HG03108 (cell line): Measurements from ENCODE around the gene FUT8.

Source experiments
- ATAC-seq: cut with Tn5 transposase; IDR thresholded peaks from one replicate; pipeline ENCODE4 v1.9.1; 2021; ENCODE audit warnings: moderate library complexity; ENCODE audit not compliant: unreplicated experiment

Gene FUT8

DNA sequence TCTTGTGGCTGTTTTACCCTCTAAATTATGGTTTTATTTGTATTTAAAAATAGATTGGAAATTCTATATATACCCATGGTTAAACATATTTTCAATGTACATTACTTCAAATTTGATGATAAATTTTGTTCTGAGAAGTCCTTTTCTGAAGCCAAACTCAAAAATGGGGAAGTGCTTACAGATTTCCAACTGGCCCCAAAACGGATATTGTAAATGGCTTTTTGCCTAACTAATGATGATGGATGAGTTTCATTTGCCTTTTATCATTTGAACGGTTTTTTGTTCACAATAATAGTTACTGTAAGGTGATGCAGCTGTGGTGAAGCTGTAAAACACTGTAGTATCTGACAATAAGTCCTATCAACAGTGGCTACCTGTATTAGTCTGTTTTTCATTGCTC is 136.9 kb downstream of the FUT8 start:
- ATAC-seq: no peak

DNA sequence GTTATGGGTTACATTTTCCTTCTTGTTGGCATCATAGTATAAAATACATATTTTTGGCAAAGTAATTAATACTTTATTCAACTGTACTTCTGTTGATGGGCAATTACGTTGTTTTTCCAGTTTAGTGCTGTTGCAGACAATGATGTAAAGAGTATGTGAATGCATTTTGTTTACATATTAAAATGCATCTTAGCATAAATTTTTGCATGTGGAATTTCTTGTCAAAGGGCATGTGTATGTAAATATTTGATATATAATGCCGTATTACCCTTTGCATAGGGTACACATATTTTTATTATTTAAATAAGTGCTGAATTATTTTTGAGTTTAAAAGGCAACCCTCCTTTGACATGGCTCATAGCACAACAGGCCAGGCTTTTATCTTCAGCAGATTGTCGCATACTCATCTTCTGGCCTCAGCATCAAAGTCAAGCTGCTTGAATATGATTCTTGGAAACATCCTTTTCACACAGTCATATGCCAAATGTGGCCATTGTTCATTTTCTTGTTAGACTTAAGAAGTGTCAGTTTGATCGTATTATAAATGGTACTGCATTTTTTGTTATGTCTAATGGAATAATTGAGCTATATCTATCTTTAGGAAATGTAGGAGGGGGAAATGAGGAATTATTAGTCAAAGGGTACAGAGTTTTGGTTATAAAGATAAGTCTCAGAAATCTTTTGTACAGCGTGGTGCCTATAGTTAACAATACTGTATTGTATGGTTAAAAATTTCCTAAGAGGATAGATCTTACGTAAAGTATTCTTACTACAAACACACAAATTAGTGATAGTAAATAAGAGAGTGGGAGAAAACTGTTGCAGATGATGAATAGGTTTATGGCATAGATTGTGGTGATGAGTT is 138.5 kb downstream of the FUT8 start:
- no peak for ATAC-seq

DNA sequence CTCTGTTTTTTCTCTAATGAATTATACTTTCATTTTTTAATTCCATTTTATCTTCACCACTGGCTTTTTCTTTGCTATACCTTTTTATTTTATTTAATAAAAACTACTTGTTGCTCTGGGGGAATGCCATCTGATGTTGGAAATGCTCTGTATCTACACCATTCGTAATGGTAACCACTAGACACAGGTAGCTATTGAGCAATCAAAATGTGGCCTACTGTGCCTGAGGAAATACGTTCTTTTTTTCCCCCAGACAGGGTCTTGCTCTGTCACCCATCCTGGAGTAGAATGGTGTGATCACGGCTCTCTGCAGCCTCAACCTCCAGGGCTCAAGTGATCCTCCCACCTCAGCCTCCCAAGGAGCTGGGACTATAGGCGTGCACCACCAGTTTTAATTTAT is 140.2 kb downstream of the FUT8 start:
- no peak for ATAC-seq

DNA sequence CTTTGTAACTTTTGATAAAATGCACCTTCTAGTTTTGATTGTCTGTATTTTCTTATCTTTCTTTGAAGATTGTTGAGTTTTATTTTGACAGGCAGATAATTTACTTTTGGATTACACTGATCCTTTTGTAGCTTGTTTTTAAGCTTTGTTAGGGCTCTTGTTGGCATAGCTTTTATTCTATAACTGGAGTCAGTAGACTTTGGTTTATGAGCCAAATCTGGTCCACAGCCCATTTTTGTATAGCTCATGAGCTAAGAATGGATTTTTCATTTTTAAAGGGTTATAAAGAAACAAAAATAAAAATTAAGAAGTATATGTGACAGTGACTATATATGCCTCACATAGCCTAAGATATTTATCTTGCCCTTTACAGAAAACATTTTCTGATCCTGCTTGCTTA is 142.3 kb downstream of the FUT8 start:
- ATAC-seq: no peak

DNA sequence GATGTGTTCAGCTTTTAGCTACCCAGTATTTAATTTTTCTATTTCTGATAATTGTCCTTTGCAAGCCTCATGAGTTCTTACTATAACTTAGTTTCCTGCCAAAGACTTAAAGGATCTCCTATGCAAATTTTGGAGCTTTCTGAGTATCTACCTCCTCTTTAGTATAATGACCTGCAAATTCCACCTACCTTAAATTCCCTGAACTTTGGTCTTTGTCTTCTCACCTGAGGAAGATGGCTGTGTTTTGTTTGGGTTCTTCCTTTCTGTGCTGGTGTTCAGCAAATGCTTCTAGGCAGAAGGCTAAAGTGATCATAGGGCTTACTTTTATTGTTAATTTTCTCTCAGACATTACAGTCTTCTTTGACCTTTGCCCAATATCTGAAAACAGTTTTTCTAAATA is 142.8 kb downstream of the FUT8 start:
- no peak for ATAC-seq

DNA sequence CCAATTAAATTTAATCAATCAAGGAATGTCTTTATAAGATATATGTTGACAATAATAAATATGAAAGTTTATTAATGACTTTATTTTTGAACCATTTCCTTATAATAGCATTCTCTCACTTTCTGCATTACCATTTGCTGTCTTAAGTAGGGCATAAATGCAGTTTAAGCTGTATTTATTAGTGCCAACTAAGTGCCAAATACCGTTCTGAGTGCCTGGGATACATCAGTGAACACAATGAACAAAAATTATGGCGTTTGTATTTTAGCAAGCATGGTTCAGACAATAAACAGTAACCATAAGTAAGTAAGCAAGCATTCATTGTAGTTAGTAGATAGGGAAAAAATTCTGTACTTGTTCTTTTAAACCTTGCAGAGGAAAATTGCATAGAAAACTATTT is 145.8 kb downstream of the FUT8 start:
- no peak for ATAC-seq

DNA sequence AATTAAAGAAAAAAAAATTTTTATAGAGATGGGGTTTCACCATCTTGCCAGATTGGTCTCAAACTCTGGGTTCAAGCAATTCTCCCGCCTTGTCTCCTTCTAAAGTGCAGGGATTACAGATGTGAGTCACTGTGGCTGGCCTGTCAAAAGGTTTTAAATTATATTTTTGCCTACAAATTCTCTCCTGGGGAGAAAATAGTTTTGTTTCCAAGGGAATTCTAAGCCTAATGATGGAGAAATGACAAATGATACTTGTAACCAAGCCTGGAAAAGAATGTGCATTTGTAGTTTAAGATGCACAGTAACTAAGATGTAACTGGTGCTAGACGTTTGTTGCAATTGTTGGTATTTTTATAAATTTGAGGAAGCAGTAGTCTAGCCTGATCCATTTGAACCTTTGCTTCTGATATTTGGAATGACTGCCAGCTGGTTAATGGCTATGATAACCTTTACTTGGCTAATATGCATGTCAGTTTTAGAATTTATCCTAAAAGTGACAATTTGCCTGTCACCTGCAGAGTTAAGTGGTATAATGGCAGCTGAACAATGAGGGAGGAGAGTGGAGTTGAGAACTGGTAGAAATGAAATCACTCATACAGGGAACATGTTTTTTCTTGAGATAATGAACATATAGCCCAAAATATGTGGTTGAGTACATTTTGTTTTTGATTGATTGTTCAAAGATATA is 148.0 kb downstream of the FUT8 start:
- no peak for ATAC-seq

DNA sequence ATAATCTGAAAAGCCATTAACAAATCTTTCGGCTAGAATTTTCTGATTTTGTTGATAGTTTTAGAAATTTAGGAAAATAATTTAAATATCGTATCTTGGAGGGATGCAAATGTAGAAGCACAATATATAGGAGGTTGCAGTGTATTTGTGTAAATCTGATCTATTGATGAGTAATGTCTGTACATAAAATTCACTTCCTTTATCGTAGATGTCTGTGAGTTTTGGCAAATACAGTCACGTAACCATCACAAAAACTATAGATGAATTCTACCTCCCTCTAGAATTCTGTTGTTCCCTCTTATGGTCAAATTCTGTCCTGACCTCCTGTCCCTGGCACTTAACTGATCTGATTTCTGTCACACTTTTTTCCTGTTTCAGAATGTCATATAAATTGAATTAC is 151.8 kb downstream of the FUT8 start:
- no peak for ATAC-seq

DNA sequence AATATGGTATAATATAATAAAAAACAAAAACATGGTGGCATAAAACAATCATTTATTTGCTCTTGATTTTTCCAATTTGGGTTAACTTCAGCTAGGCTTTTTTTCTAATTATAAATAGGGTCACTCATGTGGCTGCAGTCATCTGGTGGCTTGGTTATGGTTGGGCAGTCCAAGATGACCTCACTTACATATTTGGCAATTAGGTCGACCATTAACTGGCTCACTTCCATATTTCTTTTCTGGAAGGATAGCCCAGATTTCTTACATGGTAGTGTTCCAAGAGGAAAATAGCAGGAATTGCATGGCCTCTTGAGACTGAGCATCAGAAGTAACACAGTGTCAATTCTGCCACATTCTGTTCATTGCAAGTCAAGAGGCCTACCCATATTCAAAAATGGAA is 153.4 kb downstream of the FUT8 start:
- no peak for ATAC-seq

DNA sequence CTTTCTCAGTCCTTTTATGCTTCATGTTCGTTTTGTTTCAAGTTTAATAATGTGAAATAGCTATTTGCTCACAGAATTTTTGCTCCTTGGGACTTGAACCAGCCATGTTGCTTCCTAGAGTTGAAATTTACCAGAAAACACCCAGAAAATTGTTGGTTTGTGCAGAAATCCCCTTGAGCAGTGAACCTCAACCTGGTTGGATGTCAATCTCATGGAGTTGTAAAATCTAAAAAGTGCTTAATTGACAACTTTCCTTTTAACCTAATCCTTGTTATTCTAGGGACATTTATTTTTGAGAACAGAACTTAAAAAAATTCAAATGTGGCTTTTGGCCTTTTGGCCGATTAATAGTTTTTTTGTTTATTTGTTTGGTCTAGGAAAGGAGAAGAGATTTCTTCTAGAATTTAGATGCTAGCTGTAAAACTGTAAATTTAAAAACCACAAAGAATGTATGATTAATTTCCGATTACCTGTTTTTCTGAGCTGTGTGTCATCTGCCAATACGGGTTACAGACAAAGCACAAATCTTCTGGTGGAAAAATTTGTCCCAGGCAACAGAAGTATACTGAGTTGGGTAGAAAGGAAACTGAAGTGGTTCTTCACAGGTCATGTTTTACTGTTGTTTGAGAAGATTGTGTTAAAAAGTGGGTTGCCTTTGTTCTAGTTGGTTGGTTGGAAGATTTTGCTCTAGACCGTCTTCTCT is 154.4 kb downstream of the FUT8 start:
- no peak for ATAC-seq

DNA sequence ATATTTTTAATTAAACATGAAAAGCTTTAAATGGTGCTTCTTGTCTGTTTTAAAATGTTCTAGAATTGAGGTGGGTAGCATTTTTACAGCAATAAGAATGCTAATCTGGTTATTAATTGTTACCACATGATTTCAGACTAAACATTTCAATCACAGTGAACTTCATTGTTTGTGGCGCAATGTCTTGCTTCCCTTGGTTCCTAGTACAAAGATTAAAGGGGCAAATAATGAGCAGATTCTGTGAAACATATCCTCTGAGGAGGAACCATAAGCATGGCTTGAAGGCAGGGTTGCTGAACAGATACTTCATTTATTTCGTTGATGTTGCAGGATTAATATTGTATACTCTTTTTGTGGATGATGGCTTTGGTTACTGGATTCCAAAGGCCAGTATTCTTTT is 162.1 kb downstream of the FUT8 start:
- no peak for ATAC-seq

DNA sequence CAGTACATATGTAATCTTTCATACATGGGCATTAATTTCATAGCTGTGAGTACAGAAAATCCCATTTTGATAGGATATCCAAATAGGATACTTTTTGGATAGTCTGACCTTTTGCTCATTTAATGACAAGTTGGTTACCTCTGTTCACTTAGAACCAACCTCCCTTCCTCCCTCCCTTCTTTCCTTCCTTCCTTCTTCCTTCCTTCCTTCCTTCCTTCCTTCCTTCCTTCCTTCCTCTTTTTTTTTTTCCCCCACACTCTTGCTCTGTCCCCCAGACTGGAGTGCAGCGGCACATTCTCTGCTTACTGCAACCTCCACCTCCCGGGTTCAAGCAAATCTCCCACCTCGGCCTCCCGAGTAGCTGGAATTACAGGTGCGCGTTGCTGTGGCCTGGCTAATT is 162.9 kb downstream of the FUT8 start:
- no peak for ATAC-seq

DNA sequence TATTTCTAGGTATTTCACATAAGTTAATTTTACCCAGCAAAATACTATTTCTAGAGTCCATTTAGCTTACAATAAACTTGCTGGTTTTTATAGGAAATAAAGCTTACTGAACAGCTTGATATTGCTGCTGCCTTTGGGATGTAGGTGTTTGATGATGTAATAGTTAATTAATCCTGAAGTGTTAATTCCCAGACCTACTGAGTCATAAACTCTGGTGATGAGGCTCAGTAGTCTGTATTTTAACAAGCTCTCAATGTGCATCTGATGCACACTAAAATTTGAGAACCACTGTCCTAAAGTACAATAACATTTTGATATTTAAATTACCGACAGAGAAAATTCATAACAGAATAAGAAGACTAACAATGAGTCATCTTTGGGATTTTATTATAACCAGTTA is 168.4 kb downstream of the FUT8 start:
- no peak for ATAC-seq

DNA sequence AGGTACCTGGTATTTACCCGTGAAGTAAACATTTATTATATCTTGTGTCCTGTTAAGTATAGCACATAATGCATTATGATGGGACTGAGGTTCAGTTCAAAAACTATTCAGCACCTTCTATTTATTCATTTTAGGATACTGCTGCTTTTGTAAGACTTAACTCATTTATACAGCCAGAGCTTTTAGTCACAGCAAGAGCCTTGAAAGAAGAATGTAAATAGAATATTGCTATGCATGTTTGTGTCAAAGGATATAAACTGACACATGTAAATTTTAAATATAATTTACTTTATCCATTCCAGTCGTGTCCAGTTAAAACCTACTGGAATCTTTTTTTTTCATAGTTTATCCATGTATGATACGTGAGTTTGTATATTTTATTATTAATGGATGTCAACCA is 168.8 kb downstream of the FUT8 start:
- ATAC-seq: no peak

DNA sequence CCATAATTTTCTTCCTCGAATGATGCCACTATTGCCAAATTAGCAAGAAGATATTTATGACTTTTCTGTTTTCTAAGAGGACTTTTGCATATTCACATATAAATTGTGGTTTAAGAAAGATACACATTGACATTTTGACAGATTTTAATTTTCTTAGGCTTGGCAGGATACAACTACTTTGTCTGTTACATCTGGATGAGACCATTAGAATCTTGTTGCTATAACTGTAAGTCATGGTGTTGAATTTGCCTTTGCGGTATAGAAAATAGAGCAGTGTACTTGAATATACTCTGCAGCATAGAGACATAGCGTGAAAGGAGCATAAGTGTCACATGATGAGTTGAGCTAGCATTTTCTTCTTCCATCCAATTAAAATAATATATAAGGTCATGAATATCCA is 169.3 kb downstream of the FUT8 start:
- ATAC-seq: no peak

DNA sequence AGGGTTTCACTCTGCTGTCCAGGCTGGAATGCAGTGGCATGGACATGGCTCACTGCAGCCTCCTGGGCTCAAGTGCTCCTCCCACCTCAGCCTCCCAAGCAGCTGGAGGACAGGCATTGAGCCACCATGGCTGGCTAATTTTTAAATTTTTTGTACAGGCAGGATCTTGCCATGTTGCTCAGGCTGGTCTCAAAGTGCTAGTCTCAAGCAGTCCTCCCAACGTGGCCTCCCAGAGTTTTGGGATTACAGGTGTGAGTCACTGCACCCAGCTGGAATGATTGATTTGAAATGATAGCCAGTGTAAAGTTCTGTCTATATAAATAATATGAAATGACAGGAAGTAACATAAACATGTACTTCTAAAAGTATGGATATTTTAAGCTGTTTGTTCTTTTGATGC is 172.7 kb downstream of the FUT8 start:
- ATAC-seq: no peak

DNA sequence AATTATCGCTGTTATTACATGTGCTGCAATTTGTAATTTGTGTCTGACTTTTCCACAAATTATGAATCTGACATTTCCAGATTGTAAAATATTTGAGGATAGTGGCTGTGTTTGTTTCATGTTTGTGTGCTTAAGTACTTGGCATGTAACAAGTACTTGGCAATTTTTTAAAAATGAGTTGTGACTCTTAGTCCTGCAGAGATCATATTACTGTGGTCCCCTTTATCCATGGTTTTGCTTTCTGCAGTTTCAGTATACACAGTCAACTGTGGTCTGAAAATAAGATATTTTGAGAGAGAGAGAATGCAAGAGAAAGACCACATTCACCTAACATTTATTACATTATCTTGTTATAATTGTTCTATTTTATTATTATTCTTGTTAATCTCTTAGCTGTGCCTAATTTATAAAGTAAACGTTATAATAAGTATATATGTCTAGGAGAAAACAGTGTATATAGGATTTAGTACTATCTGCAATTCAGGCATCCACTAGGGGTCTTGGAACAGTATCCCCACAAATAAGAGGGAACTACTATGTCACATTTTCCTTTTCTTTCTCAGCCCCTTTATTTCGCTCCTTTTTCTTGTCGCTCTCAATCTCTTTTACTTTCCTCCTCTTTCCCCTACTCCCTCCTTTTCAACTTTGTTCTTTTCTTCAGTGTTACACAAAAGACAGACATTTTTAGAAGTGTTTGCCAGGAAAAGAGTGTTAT is 176.1 kb downstream of the FUT8 start:
- ATAC-seq: no peak

DNA sequence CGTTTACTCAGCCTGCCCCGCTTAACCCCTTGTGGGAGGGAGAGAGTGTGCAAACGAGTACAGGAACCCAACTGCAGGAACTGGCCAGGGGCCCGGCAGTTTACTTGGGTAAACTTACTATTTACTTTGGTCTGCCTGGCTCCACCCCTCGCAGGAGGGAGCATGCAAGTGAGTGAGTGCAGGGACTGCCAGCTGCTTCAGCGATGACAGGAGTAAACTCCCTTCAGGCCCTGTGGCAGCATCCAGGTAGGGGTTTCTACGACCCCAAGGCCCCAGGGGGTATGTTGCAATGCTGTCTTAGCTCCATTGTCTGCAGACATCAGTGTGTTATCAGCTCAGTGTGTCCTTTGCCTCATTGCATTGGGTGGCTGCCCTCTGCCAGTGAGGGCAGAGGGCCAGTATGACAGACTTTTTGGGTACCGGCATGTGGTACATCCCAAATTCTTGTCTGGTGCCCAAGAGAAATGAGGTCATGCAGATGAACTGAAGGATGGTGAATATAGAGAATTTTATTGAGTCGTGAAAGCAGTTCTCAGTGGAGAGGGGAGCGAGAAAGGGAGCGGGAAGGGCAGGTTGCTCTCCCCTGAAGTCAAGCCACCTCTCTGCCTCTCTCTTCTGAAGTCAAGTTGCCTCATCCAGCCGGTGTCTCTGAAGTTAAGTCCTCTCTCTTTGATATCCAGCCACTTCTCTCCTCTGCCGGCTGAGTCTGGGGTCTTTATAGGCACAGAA is 181.8 kb downstream of the FUT8 start:
- ATAC-seq: no peak

DNA sequence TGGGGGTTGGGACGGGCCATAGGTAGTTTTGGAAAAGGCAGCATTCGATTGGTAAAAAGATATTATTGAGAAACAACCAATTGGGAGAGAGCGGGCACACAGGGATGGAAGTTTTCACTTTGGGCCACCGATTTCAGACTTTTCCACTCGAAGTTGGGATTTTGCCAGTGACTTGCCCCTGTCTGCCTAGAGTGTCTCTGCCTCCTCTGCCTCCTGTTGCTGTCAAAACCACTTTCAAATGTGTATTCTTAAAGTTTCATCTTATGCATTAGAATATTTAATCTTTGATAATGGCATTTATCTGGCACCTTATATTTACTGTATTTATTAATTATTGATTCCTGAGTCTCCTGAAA is 182.3 kb downstream of the FUT8 start:
- no peak for ATAC-seq

DNA sequence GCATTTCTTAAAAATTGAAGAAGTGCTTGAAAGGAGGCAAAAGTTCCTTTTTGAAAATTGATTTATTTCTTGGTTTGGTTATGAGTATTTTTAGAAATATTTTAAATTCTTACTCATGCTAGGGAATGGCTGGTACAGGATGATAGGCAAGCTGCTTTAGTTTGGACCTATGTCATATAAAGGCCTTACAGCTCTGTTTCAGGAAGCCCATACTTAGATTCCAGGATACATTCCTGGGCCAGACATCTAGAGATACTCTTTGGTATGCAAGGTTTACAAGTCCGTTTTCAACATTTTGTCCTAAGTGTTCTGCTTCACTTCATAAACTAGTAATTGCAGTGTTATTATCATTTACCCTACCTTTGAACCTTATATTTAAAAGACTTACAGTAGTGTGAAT is 186.8 kb downstream of the FUT8 start:
- no peak for ATAC-seq

DNA sequence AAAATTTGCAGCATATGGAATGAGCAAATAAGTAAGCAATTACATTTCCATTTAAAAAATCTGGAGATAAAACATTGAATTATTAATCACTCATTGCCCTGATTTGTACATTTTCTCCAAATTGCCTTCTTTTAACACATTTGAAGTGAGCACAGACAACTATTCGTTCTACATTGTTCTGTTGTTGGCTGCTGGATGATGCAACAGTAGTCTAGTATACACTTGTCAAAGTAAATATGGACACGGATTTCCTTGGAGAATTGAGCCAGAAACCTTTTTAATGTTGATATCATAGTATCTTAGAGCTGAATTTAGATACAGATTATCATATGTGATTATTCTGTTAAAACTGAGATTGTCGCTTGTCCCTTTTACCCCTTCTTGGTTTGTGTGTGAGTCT is 188.2 kb downstream of the FUT8 start:
- no peak for ATAC-seq
